Spleen (tissue), 11 donors: ENCODE measurements around the gene PROM2. TPM values are rescaled to one million over a fixed set of nuclear protein-coding genes. Genes with fewer than 3 reads are reported as not detected.

Source experiments
- DNase-seq: peaks from one replicate; pipeline ENCODE4 v3.0.0-alpha.2; 2020
- H3K27ac ChIP-seq, 8 donors: fragments of 200-600 bp; sonication (generic) in 7 of 8; 1 replicate in 4 of 8; 2 replicates in 4 of 8; pipeline versions ENCODE4 v1.5.0 to v1.8.0; 2016 to 2021; ENCODE audit warnings: inconsistent platforms in 4 of 8, mild to moderate bottlenecking in 4 of 8, moderate library complexity in 1 of 8
- H3K27me3 ChIP-seq, 7 donors: fragments of 200-600 bp; sonication (generic) in 6 of 7; replicated peaks in 1 of 7; 1 replicate in 4 of 7; 2 replicates in 3 of 7; pipeline versions ENCODE4 v1.5.0 to v1.8.0; 2016 to 2021; ENCODE audit warnings: inconsistent platforms in 3 of 7, mild to moderate bottlenecking in 1 of 7
- H3K36me3 ChIP-seq, 6 donors: fragments of 200-600 bp; sonication (generic) in 5 of 6; 1 replicate in 4 of 6; 2 replicates in 2 of 6; pipeline versions ENCODE4 v1.5.0 to v1.8.0; 2016 to 2021; ENCODE audit warnings: inconsistent platforms in 2 of 6
- H3K4me1 ChIP-seq, 6 donors: fragments of 200-600 bp; sonication (generic) in 5 of 6; 1 replicate in 3 of 6; 2 replicates in 3 of 6; pipeline versions ENCODE4 v1.5.0 to v1.8.0; 2016 to 2021; ENCODE audit warnings: inconsistent platforms in 3 of 6
- H3K4me3 ChIP-seq, 8 donors: fragments of 200-600 bp; sonication (generic) in 7 of 8; 1 replicate in 4 of 8; 2 replicates in 4 of 8; pipeline versions ENCODE4 v1.5.0 to v1.8.0; 2016 to 2021; ENCODE audit warnings: inconsistent platforms in 4 of 8, mild to moderate bottlenecking in 4 of 8, moderate library complexity in 2 of 8
- H3K9me3 ChIP-seq, 8 donors: fragments of 200-600 bp; sonication (generic) in 7 of 8; 1 replicate in 4 of 8; 2 replicates in 4 of 8; pipeline versions ENCODE4 v1.5.0 to v1.8.0; 2016 to 2021; ENCODE audit warnings: inconsistent platforms in 4 of 8
- POLR2A ChIP-seq, 3 donors: fragments of 450-650 bp; IDR thresholded peaks; one replicate each; pipeline ENCODE4 v1.5.1; 2017; ENCODE audit warnings: antibody characterized with exemption in 3 of 3, mild to moderate bottlenecking in 1 of 3
- POLR2AphosphoS5 ChIP-seq, 3 donors: sonication (generic); formaldehyde crosslinking; IDR thresholded peaks; one replicate each; pipeline ENCODE4 v1.5.1; 2017; ENCODE audit warnings: antibody characterized with exemption in 3 of 3
- WGBS, 5 donors: extraction: QIAGEN DNeasy Blood & Tissue Kit in 3 of 5; methylation state at CpG; one replicate each; pipeline versions ENCODE4 v1.1.5 to v1.1.7; 2013 to 2018; 5-methylcytosine and 5-hydroxymethylcytosine counted together
- intact Hi-C: fragments of 100-400 bp; cut with DNase I; formaldehyde crosslinking; loops from one replicate; pipeline ENCODE4 v1.15.0; 2023; ENCODE audit warnings: low total_unique reads
- polyA plus RNA-seq, 3 donors: library from polyadenylated mRNA; stranded (reverse); fragments of 200-250 nt; gene quantifications; one replicate each; pipeline ENCODE4 v1.2.1, GENCODE V29; 2013
- total RNA-seq, 7 donors: library from RNA; depleted of rRNA in 3 of 7; stranded (reverse); fragments of >200 nt in 3 of 7; fragmentation: NEBNext Ultra II Directional in 4 of 7; extraction: Animal tissue kit (Norgen Biotek cat#: 25700) in 4 of 7; gene quantifications; one replicate each; pipeline versions ENCODE4 v1.1.0 to v1.2.1, GENCODE V29; 2016 to 2021
- TF ChIP-seq, protein P1 (sequence below), 11 experiments: fragments of 200-600 bp in 7 of 11; fragments of 450-650 bp in 4 of 11; sonication (generic) in 4 of 11; IDR thresholded peaks in 8 of 11; conservative IDR thresholded peaks in 3 of 11; 1 replicate in 7 of 11; 2 replicates in 4 of 11; pipeline versions ENCODE4 v1.4.0 to v1.8.0; 2016 to 2021; ENCODE audit warnings: antibody characterized with exemption in 11 of 11, inconsistent platforms in 4 of 11, mild to moderate bottlenecking in 1 of 11
- donor health status: healthy with polysubstance abuse.
- donor health status: DM: no; HTN: no; CAD: no; lungs with moderate emphysema.
- donor health status: DM: no; HTN: no; CAD: no.
- donor health status: Bipolar disorder and iron deficiency.
- donor health status: healthy.
- donor health status: DM: no; HTN: no; CAD: no.
- donor health status: DM: yes; HTN: yes; CAD: no.

PROM2 gene
- total and polyA plus RNA-seq, 10 donors: 0.21 to 4.9 (median 1.4) TPM

DNA sequence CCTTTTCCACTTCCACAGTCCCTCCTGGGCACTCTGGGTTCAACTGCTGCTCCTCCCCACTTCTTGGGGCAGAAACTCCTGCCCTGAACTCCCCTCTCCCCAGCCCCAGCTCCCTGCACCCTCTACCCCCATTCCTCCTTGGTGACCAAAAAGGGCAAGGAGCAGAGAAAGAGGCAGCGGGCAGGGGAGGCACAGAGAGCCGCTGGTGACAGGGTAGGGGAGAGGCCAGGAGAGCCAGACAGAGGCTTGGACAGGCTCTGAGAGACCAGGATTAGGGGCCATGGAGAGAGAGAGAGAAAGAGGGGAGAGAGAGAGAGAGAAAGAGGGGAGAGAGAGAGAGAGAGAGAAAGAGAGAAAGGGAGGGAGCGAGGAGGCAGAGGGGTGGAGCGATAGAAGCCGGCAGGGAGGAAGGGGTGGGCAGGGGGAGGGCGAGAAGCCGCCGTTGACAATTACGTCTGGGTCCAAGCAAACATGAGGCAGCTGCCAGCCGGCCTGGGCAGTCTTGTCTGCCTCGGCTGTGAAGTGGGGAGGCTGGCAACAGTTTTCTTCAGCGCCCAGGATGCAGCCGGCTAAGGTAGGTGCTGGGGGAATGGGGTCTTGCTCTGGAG, 22.7 kb downstream of the PROM2 start, which contains the start of gene KCNIP3:
Gene KCNIP3 (plus strand): TSS at position 468 of the 608 bp plus-strand sequence. CDS start 92 bp downstream, at position 560.
- intact Hi-C loops: no loop called here
- DNase-seq: no peak
- Histone ChIP-seq H3K36me3 (no peaks in the 10 kb centered on the region), H3K27me3 (peaks cover 0 to 35% (median 0%) of the 10 kb centered on the region in 7 donors), H3K27ac (no peak within 1 kb of the TSS), H3K9me3 (peaks cover 0 to 19% (median 10%) of the 10 kb centered on the region in 8 donors), H3K4me3 (peak within 1 kb of the TSS in 1 of 8 donors; percentile 14), H3K4me1 (no peaks in the 10 kb centered on the region)
- TF ChIP-seq POLR2AphosphoS5 (IDR thresholded peaks at IDR 0.05): no peak
- TF ChIP-seq POLR2A (IDR thresholded peaks at IDR 0.05): no peak
- TF ChIP-seq, protein P1, sequence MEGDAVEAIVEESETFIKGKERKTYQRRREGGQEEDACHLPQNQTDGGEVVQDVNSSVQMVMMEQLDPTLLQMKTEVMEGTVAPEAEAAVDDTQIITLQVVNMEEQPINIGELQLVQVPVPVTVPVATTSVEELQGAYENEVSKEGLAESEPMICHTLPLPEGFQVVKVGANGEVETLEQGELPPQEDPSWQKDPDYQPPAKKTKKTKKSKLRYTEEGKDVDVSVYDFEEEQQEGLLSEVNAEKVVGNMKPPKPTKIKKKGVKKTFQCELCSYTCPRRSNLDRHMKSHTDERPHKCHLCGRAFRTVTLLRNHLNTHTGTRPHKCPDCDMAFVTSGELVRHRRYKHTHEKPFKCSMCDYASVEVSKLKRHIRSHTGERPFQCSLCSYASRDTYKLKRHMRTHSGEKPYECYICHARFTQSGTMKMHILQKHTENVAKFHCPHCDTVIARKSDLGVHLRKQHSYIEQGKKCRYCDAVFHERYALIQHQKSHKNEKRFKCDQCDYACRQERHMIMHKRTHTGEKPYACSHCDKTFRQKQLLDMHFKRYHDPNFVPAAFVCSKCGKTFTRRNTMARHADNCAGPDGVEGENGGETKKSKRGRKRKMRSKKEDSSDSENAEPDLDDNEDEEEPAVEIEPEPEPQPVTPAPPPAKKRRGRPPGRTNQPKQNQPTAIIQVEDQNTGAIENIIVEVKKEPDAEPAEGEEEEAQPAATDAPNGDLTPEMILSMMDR (IDR thresholded peaks at IDR 0.05 in 8 of 11, conservative IDR thresholded peaks at IDR 0.05 in 3 of 11): no peak
- WGBS, 5 donors: 8 to 13% (median 9%) methylated on average over 13 of the region's 13 CpGs

- intact Hi-C loops: no loop called here
- WGBS, 5 donors: 51 to 72% (median 59%) methylated on average over 8 to 11 of the region's 11 CpGs
- H3K9me3 ChIP-seq: peaks cover 0 to 11% (median 1%) of the 10 kb centered on the region in 8 donors
- H3K36me3 ChIP-seq: no peaks in the 10 kb centered on the region
- H3K4me3 ChIP-seq: peak overlapping the region in 1 of 8 donors; percentile 14
- peaks cover 0 to 41% (median 0%) of the 10 kb centered on the region in 7 donors for H3K27me3 ChIP-seq
- H3K27ac ChIP-seq: no peak overlapping the region
- DNase-seq: no peak
- H3K4me1 ChIP-seq: no peaks in the 10 kb centered on the region
- TF ChIP-seq POLR2A (IDR thresholded peaks at IDR 0.05) (no peak), POLR2AphosphoS5 (IDR thresholded peaks at IDR 0.05) (no peak)
- TF ChIP-seq, protein P1 (IDR thresholded peaks at IDR 0.05 in 8 of 11, conservative IDR thresholded peaks at IDR 0.05 in 3 of 11): no peak
Measured at GRCh38 chr2:95297639-95298395, 23.6 kb downstream of the PROM2 start.

DNA sequence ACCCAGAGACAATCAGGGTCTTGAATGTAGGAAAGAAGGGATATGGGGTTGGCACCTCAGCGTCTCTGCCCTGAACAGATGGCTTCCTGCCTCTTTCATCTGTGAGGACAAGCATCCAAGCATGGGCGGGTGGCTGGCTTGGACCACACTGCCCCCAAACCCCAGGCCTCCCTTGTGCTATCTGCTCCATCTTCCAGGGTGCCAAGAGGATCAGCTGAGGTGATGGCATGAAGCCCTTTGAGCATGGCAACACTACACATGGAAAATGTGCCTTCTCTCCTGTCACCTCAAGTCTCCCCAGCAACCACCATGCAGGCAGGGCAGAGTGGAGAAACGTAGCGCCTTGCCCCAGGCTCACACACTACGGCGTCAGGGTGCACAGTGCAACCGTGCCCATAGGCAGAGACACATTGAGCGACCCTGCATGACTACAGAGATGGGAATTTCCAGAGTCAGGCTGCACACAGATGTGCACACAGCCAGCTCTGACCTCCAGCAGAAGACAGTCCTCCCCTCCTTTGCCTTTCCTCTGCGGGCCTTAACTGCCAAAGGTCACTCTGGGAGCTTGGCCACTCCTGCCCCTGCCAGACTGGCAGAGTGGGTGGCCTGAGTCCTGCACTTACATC, 24.4 kb downstream of the PROM2 start:
- Histone ChIP-seq H3K4me3 (no peak overlapping the region), H3K27me3 (peaks cover 0 to 44% (median 0%) of the 10 kb centered on the region in 7 donors), H3K4me1 (no peaks in the 10 kb centered on the region), H3K36me3 (no peaks in the 10 kb centered on the region), H3K9me3 (peaks cover 0 to 3% (median 0%) of the 10 kb centered on the region in 8 donors), H3K27ac (no peak overlapping the region)
- DNase-seq: no peak
- no peak for TF ChIP-seq POLR2A (IDR thresholded peaks at IDR 0.05)
- intact Hi-C loops: no loop called here
- WGBS, 5 donors: 76 to 91% (median 81%) methylated on average over 3 to 9 of the region's 9 CpGs

DNA sequence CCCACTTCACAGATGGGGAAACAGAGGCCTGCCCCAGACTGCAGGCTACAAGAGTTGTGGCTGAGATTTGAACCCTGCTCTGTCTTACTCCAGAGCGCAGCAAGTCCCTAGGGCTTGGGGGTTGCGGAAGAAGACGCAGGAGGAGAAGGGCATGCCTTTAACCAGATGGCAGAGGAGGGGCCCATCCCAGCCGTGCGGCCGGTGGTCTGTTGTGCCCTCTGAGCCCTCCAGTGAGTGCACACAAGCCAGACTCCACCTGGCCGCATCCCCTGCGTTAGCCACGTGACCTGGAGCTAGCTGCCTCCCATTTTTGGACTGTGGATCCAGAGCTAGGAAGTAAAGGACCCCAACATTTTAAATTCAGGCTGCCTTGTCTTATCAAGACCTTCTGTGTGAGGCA, 25.7 kb downstream of the PROM2 start:
- 78 to 88% (median 82%) methylated on average over 7 to 9 of the region's 9 CpGs for WGBS, 5 donors
- no peak for DNase-seq
- H3K4me1 ChIP-seq: no peaks in the 10 kb centered on the region
- TF ChIP-seq POLR2A (IDR thresholded peaks at IDR 0.05): no peak
- TF ChIP-seq, protein P1 (IDR thresholded peaks at IDR 0.05 in 8 of 11, conservative IDR thresholded peaks at IDR 0.05 in 3 of 11): no peak
- no peak for TF ChIP-seq POLR2AphosphoS5 (IDR thresholded peaks at IDR 0.05)
- no peak overlapping the region for H3K4me3 ChIP-seq
- no peaks in the 10 kb centered on the region for H3K36me3 ChIP-seq
- no peaks in the 10 kb centered on the region for H3K9me3 ChIP-seq
- H3K27me3 ChIP-seq: peaks cover 0 to 44% (median 0%) of the 10 kb centered on the region in 7 donors
- no peak overlapping the region for H3K27ac ChIP-seq
- intact Hi-C loops: no loop called here
